SH-SY5Y (cell line): ENCODE results near the gene SPACA6.

Experiments
- GATA2 ChIP-seq: IDR thresholded peaks from 2 replicates; pipeline ENCODE4 v1.6.1; 2011; ENCODE audit warnings: mild to moderate bottlenecking, low read depth, low read length
- GATA3 ChIP-seq: IDR thresholded peaks from 2 replicates; pipeline ENCODE4 v1.6.1; 2011; ENCODE audit warnings: low read depth, mild to moderate bottlenecking, low read length, moderate library complexity

SPACA6 gene

DNA sequence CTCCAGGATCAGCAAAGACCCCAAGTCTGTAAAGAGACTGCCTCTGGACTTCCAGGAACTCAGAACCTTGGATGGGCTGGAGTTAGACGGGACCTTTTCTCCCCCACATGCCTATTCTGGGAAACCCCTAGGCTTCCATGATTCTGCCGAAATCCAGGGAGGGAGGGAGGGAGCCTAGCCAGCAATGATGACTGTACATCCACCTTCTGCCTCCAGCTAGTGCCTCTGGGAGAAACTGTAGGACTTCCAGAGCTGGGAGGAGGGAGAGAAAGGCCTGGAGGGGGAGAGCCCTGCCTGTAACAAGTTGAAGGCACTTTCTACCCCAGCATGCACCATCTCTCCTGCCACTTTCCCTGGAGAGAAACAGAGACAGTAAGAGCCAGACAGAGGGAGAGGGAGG is 36.7 kb downstream of the SPACA6 start:
- no peak for TF ChIP-seq GATA2
- TF ChIP-seq GATA3, result no peak

DNA sequence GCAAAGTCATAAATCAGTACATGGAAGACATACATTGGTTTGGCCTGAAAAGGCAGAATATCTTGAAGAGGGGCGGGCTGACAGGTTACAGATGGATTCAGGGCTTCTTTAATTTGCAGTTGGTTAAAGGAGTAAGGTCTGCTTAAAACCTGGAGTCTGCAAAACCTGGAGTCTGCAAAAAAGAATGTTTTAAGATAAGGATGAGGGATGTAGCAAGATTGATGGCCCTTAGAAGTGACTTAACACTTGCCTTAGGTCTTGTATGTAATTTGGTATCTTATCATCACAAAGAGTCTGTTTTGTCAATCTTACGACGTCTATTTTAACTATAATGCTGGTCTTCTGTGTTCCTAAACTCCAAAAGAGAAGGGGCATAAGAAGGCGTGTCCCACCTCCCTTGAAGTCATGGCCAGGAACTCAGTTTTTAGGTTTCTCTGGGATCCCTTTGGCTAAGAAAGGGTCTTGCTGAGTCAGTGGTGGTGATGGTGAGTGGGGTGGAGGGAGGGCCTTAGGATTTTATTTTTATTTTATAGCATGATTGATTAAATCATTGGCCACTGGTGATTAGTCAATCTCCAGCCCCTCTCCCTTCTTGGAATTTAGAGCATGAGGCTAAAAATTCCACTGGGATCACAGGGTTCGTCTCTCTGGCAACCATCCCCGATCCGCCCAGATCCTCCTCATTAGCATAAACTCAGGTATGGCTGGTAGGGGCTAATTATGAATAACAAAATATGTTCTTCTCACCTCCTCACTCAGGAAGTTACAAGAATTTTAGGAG is 40.8 kb downstream of the SPACA6 start:
- no peak for TF ChIP-seq GATA3
- no peak for TF ChIP-seq GATA2

DNA sequence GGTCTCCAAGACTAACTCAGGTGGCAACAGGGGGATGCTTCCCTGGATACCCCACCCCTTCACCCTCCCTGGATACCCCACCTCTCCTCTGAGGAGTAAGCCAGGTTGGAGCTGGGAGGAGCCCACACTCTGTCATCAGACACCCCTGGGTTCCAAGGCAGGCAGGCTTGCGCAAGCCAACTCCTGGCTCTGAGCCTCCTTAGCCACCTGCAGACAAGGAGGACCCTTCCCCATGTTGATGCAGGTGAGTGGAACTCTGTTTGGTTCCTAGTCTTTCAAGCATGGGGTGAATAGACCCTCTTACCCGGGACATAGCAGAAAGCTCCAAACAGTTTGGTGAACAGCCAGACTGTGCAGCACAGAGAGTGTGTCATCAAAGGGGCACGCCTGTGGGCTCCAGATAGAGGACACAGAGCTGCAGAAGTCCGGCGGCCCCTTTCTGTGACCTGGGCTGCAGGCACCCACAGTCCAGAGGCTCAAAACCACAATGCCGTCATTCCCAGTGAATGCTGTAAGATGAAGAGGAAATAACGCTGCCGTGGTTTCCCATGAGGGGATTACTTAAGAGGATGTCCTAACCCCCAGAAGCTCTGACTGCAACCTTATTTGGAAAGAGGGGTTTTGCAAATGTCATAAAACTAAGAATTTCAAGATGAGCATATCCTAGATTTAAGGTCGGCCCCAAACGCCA is 42.8 kb downstream of the SPACA6 start:
- TF ChIP-seq GATA2, result no peak
- no peak for TF ChIP-seq GATA3

DNA sequence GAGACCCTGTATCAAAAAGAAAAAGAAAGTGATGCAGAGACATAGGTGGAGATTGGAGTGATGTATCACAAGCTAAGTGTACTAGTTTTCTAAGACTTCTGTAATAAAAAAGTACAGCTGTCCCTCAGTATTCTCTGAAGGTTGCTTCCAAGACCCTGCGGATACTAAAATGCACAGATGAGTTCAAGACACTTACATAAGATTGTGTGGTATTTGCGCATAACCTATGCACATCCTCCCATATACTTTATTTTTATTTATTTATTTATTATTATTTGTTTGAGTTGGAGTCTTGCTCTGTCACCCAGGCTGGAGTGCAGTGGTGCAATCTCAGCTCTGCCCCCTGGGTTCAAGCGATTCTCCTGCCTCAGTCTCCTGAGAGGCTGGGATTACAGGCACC is 44.3 kb downstream of the SPACA6 start:
- no peak for TF ChIP-seq GATA2
- TF ChIP-seq GATA3, result no peak

DNA sequence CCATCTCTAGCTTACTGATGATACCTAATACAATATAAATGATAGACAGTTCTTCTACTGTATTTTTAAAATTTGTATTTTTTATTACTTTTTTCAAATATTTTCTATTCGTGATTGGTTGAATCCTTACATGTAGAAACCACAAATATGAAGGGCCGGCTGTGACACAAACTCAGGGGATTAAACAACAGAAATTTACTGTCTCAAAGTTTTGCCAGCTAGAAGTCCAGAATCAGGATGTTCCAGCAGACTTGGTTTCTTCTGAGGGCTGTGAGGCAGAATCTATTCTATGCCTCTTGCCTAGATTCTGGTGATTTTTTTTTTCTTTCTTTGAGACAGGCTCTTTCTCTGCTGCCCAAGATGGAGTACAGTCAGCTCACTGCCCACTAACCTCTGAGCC is 44.8 kb downstream of the SPACA6 start:
- no peak for TF ChIP-seq GATA3
- no peak for TF ChIP-seq GATA2

DNA sequence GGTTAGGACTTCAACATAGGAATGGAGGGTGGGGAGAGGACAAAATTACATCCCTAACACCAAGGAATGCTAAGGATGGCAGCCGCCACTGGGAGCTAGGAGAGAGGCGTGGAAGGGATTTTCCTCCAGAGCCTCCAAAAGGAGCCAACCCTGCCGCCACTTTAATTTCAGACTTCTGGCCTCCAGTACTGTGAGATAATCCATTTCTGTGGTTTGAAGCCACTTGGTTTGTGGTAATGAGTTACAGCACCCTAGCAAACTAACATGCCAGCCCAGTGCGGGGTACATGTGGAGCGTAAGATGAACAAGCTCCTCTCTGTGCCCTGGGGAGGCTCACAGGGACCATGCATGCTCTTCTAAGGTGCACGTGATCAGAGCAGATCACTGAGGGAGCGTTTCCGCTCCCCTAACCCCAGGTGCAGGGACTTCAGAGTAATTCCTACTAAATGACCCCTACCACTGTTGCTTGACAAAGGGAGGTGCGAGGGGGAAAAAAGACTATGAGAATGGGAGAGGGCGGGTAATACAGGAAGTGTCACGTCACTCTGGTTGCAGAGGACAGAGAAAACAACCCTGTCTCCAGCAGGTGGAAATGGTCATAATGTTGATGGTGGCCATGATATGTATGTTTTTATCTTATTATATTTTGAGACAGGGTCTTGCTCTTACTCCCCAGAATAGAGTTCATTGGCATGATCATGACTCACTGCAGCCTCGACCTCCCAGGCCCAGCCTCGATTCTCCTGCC is 46.5 kb downstream of the SPACA6 start:
- no peak for TF ChIP-seq GATA2
- no peak for TF ChIP-seq GATA3

DNA sequence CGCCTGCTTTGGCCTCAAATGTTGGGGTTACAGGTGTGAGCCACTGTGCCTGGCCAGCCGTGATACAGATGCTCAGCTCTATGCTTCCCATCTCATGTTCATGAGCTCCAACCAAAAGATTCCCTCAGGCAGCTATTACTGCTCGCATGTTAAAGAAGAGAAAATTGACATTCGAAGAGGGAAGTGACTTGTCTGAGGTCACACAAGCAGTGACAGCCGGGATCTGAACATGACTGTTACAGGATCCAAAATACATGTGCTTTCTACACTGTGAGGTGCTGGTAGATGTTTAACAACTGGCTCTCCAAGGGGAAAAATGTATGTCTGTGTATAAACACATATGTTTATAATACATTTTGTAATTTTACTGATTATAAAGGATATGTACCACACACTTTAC is 47.2 kb downstream of the SPACA6 start:
- TF ChIP-seq GATA2 (no peak), GATA3 (no peak)

DNA sequence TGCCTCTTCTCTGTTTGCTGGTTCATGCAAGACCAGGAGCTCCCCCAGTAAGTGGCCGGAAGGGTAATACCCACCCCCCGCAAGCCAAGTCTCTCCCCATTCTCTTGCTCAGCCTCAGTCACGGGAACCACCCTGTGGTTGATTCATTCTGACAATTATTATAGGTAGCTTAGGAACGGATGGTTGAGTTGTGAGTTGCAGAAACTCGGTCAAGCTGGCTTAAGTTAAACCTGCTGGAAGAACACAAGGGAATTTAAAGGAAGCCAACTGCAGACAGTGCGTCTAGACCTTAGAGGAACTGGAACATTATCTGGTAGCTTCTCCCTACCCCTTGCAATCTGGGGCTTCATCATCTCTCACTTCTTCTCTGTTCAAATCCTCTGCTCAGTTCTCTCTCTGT is 49.7 kb downstream of the SPACA6 start:
- no peak for TF ChIP-seq GATA2
- no peak for TF ChIP-seq GATA3

DNA sequence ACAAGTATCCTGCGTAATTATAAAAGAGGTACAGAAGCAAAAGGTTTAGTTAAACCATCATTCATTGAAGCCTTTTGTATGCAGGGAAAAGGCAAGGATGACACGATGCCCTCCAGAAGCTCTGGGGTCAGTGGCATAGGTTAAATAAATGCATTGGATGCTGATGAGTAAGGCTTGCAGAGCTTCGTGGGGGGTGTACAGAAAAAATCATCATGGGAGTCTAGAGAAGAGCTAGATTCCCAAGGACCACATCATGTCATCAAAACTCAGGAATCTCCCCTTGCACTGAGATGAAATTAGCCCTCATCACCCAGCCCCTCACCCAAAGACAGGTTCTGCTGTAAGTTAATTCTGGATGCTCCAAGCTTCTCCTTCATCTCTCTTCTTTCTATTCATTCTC is 50.3 kb downstream of the SPACA6 start:
- TF ChIP-seq GATA3 (no peak), GATA2 (no peak)

DNA sequence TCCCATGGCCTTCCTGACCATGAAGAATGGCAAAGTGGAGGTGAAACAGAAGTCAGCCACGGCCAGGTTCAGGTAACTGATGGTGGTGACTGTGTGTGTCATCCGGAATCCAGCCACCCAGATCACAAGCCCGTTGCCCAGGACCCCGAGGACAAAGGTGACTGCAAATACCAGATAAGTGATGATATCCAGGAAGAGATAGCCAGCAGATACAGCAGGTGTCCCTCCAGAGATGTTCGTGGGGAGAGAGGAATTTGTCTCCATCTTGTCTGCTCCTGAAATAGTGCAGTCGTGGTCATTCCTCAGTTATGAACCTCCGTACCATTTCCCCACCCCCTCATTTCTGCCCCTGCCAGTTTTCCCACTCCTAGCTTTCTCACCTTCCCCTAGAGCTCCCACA is 53.6 kb downstream of the SPACA6 start:
- TF ChIP-seq GATA2 (no peak), GATA3 (no peak)

DNA sequence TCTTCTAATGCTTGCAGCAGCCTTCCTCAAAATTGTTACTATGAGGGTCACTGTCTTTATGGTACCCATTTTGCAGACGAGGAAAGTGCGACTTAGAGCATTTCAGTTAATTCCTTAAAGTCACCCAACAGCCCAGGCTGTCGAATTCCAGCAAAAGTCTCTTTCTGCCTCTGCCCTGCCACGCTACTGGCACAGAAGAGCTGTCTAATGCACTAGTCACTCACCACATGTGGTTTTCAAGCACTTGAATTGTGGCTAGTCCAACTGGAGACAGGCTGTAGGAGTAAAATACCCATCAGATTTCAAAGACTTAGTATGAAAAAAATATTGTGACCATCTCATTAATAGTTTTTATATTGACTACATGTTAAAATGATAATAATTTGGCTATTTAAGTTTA is 56.8 kb downstream of the SPACA6 start:
- no peak for TF ChIP-seq GATA3
- no peak for TF ChIP-seq GATA2

DNA sequence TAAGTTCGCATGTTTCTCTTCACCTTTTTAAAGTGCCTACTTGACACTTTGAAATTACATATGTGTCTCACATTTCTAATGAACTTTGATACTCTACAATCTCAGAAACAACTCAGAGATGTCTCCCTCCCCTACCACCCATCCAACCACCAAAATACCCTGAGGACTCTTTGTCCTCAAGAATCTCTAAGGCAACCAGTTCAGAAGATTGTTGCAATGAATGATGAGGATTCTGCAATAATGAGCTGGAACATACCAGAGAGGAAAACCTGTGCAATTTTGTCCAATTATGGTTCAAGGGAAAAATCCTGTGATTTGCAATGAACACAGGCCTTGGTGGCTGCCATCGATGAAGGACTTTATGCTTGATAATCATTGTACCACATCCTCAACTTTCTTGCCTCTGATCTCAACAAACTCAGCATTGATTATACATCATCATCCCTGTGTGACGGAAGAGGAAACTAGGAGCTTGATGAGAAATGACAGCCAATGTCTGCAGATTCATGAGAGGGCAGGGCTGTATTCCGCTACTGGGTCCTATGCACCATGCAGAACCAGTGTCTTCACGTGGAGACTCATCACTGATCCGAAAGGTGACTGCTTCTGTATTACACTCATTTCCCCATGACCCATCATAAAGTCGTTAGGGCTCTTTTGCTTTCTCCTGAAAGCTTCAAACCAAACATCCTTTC is 57.4 kb downstream of the SPACA6 start:
- TF ChIP-seq GATA2 (no peak), GATA3 (no peak)

DNA sequence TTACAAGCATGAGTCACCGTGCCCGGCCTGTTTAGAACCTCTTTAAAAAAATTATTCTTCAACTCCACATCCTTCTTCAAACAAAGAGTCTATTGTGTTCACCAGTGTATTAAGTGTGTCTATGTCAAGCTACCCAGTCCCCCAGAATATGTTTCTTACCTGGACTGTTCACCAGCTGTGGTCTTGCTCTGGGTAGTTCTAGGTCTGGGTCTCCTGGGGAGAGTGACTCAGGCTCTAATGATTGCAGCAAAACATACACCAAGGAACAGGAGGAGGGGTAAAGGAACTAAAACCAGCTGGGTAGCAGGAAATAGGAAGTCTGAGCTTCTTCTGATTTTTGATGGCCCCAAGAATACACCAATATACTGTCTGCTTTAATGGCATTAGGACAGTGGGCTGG is 58.5 kb downstream of the SPACA6 start, which contains the start of gene FPR1:
Gene FPR1 (minus strand): TSS at position 224 of the 400 bp plus-strand sequence. CDS start 4,884 bp downstream, outside the sequence.
- TF ChIP-seq GATA2 (no peak), GATA3 (no peak)

DNA sequence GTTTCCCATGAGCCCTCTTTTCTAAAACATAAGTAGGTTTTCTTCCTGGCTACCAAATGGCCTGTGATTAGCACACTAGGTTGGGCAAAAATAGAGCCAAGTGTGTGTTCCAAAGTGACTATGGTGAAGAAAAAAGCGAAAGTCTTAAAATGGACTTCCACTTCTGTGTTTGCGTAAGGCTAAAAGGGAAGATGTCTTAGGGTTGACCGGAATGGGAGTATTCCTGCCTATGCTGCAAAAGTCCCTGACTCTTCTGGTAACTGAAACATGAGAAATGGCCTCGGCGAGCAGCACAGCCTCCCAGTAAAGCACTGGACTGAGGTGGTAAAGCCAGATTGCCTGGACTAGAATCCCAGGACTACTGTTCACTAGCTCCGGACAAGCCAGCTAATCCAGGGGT is 61.0 kb downstream of the SPACA6 start:
- no peak for TF ChIP-seq GATA2

DNA sequence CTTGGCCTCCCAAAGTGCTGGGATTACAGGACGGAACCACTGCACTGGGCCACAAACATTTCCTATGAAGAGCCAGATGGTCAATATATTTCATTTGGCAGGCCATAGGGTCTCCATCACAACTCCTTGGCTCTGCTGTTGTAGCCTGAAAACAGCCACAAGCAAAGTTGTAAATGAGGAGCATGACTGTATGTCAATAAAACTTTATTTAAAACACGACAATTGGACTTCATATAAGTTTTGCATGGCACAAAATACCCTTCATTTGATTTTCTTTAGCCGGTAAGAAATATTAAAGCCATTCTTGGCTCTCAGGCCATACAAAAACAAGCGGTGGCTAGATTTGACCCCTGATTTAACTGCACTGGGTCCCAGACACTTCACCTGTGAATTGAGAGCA is 61.6 kb downstream of the SPACA6 start:
- TF ChIP-seq GATA3, result no peak
- no peak for TF ChIP-seq GATA2
